GM12865 (cell line): Measurements from ENCODE around the gene FAM227A.

ENCODE experiments used
- DNase-seq: peaks from one replicate; pipeline ENCODE4 v3.0.0; 2010; ENCODE audit warnings: low read depth
- H3K4me3 ChIP-seq: 2 replicates; pipeline ENCODE4 v1.5.1; 2011; ENCODE audit warnings: mild to moderate bottlenecking, low read depth, low read length, control low read depth
- TF ChIP-seq, protein P1 (sequence below): IDR thresholded peaks from 2 replicates; pipeline ENCODE4 v1.5.1; 2011; ENCODE audit warnings: low read length, control low read depth, low read depth, inconsistent platforms; ENCODE audit not compliant: insufficient read depth; ENCODE audit errors: missing control alignments

Gene FAM227A

DNA sequence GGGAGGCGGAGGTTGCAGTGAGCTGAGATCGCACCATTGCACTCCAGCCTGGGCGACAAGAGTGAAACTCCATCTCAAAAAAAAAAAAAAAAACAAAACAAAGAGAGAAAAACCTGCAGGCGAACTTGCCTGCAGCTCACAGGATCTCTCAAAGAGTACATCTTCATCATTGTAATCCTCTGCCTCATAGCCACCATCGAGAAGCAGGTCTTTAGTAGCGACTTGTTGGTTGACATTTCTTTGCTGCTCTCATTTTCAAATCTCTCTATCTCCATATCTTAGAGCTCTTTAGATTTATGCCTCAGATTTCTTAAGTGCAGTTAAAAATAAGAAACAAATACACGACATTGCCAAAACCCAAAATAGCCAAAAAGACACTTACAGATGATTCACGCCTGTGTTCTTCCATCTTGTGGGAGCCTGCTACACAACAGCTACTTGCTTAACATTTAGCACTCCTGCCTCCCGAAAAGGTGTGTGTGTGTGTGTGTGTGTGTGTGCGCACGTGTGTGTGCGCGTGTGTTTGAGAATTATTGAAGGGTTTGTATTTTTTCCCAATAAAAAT is 14.6 kb downstream of the FAM227A start:
- no peak overlapping the region for H3K4me3 ChIP-seq
- TF ChIP-seq, protein P1, sequence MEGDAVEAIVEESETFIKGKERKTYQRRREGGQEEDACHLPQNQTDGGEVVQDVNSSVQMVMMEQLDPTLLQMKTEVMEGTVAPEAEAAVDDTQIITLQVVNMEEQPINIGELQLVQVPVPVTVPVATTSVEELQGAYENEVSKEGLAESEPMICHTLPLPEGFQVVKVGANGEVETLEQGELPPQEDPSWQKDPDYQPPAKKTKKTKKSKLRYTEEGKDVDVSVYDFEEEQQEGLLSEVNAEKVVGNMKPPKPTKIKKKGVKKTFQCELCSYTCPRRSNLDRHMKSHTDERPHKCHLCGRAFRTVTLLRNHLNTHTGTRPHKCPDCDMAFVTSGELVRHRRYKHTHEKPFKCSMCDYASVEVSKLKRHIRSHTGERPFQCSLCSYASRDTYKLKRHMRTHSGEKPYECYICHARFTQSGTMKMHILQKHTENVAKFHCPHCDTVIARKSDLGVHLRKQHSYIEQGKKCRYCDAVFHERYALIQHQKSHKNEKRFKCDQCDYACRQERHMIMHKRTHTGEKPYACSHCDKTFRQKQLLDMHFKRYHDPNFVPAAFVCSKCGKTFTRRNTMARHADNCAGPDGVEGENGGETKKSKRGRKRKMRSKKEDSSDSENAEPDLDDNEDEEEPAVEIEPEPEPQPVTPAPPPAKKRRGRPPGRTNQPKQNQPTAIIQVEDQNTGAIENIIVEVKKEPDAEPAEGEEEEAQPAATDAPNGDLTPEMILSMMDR = no peak
- no peak for DNase-seq

DNA sequence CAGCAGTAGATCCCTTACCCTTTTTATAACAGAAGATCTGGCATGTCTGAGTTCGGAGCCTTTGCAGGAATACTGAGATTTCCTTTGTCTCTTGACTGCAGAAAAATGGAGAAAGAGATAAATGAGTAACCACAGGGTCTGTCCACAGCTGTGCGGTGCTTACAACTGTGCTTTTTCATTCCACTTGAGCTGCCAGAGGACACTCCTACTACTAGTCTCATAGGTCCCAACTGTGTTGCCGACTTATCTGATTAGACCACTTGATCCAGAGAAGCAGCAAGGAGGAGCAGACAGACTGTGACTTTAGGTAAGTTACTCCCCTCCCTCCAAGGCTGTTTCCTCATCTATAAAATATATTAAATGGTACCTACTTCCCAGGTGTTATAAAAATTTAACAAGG is 17.5 kb downstream of the FAM227A start:
- DNase-seq = no peak
- TF ChIP-seq, protein P1 = no peak
- H3K4me3 ChIP-seq = no peak overlapping the region

DNA sequence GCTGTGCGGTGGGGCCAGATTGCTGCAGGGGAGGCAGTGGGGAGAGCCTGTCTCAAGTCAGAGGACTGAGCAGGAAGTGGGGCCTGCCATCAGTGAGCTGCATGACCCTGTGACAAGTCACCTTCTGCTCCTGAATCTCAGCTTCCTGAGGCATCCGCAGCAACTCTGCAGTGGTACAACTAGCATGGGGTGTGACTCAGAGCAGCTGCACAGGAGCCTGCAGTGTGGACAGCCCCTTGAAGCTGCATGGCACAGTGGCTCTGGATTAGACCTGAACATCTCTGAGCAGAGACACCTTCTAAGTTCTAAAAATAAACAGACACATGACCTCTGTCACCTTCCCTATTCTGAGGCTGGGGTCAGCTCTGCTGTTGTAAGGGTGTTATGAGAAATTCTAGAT is 18.0 kb downstream of the FAM227A start:
- no peak overlapping the region for H3K4me3 ChIP-seq
- TF ChIP-seq, protein P1 = no peak
- no peak for DNase-seq

DNA sequence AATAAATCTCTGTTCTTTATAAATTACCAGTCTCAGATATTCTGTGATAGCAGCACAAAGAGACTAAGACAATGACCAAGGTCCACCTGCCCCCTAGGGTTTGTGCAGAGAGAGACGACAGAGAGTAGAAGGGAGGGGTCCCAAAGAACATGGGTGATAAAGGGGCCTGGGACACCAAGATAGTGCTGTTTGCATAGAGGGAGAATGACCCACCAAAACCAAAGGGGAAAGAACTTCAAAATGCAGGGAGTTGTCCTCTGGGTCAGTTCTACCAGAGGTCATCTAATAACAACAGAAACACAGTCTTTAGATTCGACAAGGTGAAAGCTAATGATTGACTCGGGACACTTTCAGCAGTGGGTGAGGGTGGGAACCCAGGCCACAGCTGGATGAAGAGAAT is 23.7 kb downstream of the FAM227A start:
- TF ChIP-seq, protein P1 = no peak
- no peak for DNase-seq
- H3K4me3 ChIP-seq = no peak overlapping the region

DNA sequence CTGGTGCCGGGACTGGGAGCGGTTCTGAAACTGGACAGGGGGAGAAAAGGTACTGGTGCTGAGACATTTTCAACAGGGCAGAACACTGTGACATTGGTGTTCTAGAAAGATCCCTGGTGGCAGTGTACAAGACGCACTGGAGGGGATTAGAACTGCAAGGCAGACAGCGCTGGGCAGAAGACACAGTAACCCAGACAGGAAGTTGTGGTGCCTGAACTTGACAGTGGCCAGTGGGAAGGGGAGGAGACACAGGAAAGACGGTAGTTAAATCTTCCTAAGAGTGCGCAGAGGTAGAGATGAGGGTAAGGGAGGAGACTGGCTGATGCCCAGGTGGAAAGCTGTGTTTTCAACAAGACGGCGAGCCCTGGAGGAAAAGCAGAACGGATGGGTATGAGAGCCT is 24.5 kb downstream of the FAM227A start:
- H3K4me3 ChIP-seq = no peak overlapping the region
- TF ChIP-seq, protein P1 = no peak
- DNase-seq = no peak

DNA sequence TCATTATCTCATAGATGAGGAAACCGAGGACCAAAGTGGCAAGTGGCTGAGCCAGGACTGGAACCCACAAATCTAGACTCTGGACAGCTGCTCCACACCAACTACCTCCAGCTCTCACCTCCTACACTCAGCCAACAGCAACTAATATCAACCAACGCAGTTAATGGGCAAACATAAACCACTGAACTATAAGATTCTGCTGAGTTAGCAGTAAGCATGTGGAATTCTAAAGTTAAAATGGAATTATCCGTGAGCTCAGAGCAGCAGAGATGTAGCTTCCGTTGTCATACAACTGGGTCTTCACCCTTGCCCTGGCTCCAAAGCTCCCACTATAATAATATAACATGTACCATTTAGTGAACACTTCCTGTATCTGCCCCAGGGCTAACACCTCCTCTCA is 27.1 kb downstream of the FAM227A start:
- H3K4me3 ChIP-seq = no peak overlapping the region
- TF ChIP-seq, protein P1 = no peak
- DNase-seq = no peak

DNA sequence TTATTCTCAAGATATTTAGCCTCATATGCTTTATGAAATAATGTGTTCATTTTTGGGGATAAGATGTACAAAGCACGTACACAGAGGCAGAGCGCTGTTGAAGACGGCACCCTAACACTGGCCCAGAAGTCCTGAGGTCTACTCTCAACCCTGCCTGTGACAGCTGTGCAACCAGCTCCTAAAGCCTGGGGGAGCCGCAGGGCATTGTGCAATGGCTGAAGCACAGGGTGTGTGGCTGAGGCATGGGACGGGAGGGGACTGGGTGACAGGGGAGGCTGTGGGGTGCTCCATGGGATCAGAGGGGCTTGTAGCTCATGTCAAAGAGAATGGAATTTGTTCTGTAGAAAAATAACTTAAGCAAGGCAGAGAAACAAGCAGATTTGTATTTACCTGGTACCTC is 27.7 kb downstream of the FAM227A start:
- no peak for DNase-seq
- H3K4me3 ChIP-seq = no peak overlapping the region
- TF ChIP-seq, protein P1 = no peak
